Kidney (tissue), 14 donors: ENCODE data around the gene CEBPG. TPM values are rescaled to one million over a fixed set of nuclear protein-coding genes. Genes with fewer than 3 reads are reported as not detected.

ENCODE experiments used
- DNase-seq, 5 donors: peaks; one replicate each; pipeline ENCODE4 v3.0.0-alpha.2; 2013 to 2020
- FAIRE-seq: peaks from 2 replicates; lab custom pipeline; 2012; peaks lifted over from hg19 to GRCh38; lab: Jason Lieb, UNC
- H3K27ac ChIP-seq, 2 donors: one replicate each; pipeline ENCODE4 v1.7.0; 2013; ENCODE audit warnings: low read depth in 2 of 2, low read length in 2 of 2, inconsistent platforms in 1 of 2
- H3K27me3 ChIP-seq: one replicate; pipeline ENCODE4 v1.7.1; 2013; ENCODE audit warnings: low read length, inconsistent platforms; ENCODE audit not compliant: control insufficient read depth, insufficient read depth
- H3K36me3 ChIP-seq, 3 donors: one replicate each; pipeline versions ENCODE4 v1.7.0 to v1.7.1; 2013; ENCODE audit warnings: low read length in 3 of 3, control low read depth in 1 of 3, inconsistent platforms in 1 of 3; ENCODE audit not compliant: insufficient read depth in 3 of 3, control insufficient read depth in 2 of 3
- H3K4me1 ChIP-seq, 3 donors: one replicate each; pipeline versions ENCODE4 v1.7.0 to v1.7.1; 2013; ENCODE audit warnings: low read length in 3 of 3, inconsistent platforms in 1 of 3, low read depth in 1 of 3; ENCODE audit not compliant: control insufficient read depth in 2 of 3, insufficient read depth in 2 of 3
- H3K4me3 ChIP-seq, 3 donors: one replicate each; pipeline versions ENCODE4 v1.7.0 to v1.8.1; 2013; ENCODE audit warnings: low read length in 3 of 3, control low read depth in 1 of 3, inconsistent platforms in 1 of 3
- H3K9ac ChIP-seq, 3 donors: one replicate each; pipeline versions ENCODE4 v1.7.0 to v1.7.1; 2013; ENCODE audit warnings: low read length in 3 of 3, control low read depth in 1 of 3, inconsistent platforms in 1 of 3
- H3K9me3 ChIP-seq, 3 donors: one replicate each; pipeline versions ENCODE4 v1.7.0 to v1.7.1; 2013; ENCODE audit warnings: low read length in 3 of 3, control low read depth in 1 of 3, inconsistent platforms in 1 of 3; ENCODE audit not compliant: control insufficient read depth in 2 of 3, insufficient read depth in 1 of 3
- intact Hi-C: fragments of 100-400 bp; cut with DNase I; formaldehyde crosslinking; loops from one replicate; pipeline ENCODE4 v1.11.1; 2022
- polyA plus RNA-seq: library from polyadenylated mRNA; stranded (reverse); fragments of 350-450 nt; fragmentation: Illumina TruSeq; extraction: RNeasy Lipid Tissue Mini Kit (QIAGEN cat#74804); gene quantifications from one replicate; pipeline ENCODE4 v1.2.3, GENCODE V29; 2014; ENCODE audit warnings: low read depth, low replicate concordance; ENCODE audit not compliant: insufficient read depth
- total RNA-seq: library from RNA; stranded (reverse); fragmentation: NEBNext Ultra II Directional; extraction: Animal tissue kit (Norgen Biotek cat#: 25700); gene quantifications from one replicate; pipeline ENCODE4 v1.2.1, GENCODE V29; 2021
- TF ChIP-seq, protein P1 (sequence below): IDR thresholded peaks from 3 replicates; pipeline ENCODE4 v1.5.1; 2012; ENCODE audit warnings: mild to moderate bottlenecking, moderate library complexity, borderline replicate concordance; ENCODE audit not compliant: insufficient read depth; ENCODE audit errors: extremely low read depth
- donor health status: control.
- donor health status: control.
- donor health status: control.
- donor health status: control.
- donor health status: control.
- donor health status: DM: yes; HTN: yes; CAD: no.
- donor health status: Normal renal cell carcinoma (clear cell type).

The CEBPG gene
- total and polyA plus RNA-seq, 2 donors from 2014 or later = 13.0 to 22.4 TPM

DNA sequence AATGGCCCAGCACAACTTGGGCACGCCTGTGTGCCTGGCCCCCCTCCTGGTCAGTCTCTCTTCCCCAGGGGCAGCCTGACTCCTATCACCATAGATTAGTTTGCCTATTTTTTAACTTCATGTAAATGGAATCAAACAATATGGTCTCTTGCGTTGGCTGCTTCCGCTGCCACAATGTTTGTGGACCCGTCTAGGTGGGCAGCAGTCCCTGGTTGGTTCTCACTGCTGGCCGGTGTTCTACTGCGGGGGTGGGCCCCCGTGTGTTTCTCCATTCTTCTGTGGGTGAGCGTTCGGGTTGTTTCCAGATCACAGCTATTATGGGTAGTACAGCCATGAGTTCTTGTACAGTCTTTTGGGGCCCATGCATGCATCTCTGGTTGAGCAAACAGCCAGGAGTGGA, 47.3 kb downstream of the CEBPG start:
- H3K9ac ChIP-seq = no peak overlapping the region
- H3K9me3 ChIP-seq = no peaks in the 10 kb centered on the region
- TF ChIP-seq, protein P1, sequence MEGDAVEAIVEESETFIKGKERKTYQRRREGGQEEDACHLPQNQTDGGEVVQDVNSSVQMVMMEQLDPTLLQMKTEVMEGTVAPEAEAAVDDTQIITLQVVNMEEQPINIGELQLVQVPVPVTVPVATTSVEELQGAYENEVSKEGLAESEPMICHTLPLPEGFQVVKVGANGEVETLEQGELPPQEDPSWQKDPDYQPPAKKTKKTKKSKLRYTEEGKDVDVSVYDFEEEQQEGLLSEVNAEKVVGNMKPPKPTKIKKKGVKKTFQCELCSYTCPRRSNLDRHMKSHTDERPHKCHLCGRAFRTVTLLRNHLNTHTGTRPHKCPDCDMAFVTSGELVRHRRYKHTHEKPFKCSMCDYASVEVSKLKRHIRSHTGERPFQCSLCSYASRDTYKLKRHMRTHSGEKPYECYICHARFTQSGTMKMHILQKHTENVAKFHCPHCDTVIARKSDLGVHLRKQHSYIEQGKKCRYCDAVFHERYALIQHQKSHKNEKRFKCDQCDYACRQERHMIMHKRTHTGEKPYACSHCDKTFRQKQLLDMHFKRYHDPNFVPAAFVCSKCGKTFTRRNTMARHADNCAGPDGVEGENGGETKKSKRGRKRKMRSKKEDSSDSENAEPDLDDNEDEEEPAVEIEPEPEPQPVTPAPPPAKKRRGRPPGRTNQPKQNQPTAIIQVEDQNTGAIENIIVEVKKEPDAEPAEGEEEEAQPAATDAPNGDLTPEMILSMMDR = no peak
- H3K36me3 ChIP-seq = no peaks in the 10 kb centered on the region
- H3K27me3 ChIP-seq = no peaks in the 10 kb centered on the region
- no peak overlapping the region for H3K27ac ChIP-seq
- DNase-seq = peak in 1 of 5 donors; percentile 29
- intact Hi-C loops = no loop called here
- no peak for FAIRE-seq
- H3K4me3 ChIP-seq = no peak overlapping the region
- H3K4me1 ChIP-seq = no peaks in the 10 kb centered on the region

DNA sequence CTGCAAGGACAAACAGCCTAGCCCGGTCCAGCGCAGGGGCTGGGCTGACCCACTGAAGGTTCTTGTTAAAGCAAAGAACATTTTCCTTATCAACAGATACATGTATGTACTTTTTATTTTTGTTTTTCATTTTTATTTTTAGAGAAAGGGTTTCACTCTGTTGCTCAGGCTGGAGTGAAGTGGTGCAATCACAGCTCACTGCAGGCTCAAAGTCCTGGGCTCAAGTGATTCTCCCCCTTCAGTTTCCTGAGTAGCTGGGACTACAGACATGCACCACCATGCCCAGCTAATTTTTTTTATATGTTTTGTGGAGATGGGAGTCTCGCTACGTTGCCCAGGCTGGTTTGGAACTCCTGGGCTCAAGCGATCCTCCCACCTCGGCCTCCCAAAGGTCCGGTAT, 47.9 kb downstream of the CEBPG start:
- Histone ChIP-seq H3K27me3 (no peaks in the 10 kb centered on the region), H3K9me3 (no peaks in the 10 kb centered on the region), H3K9ac (no peak overlapping the region), H3K4me3 (no peak overlapping the region), H3K36me3 (no peaks in the 10 kb centered on the region), H3K27ac (no peak overlapping the region), H3K4me1 (no peaks in the 10 kb centered on the region)
- DNase-seq = peak in 1 of 5 donors; percentile 21
- TF ChIP-seq, protein P1 = no peak
- FAIRE-seq = no peak
- intact Hi-C loops = no loop called here

- TF ChIP-seq, protein P1 = no peak
- DNase-seq = no peak
- intact Hi-C loops = no loop called here
- Histone ChIP-seq H3K36me3 (no peaks in the 10 kb centered on the region), H3K4me3 (no peak overlapping the region), H3K27me3 (no peaks in the 10 kb centered on the region), H3K4me1 (no peaks in the 10 kb centered on the region), H3K9me3 (no peaks in the 10 kb centered on the region), H3K27ac (no peak overlapping the region), H3K9ac (no peak overlapping the region)
- no peak for FAIRE-seq
Observed at GRCh38 chr19:33422369-33423180, 49.1 kb downstream of the CEBPG start.
